Stomach (tissue), 4 donors: ENCODE data around the gene AMOTL2.

Experiments used
- EP300 ChIP-seq: sonication (generic); formaldehyde crosslinking; IDR thresholded peaks from one replicate; pipeline ENCODE4 v1.6.1; 2017; ENCODE audit warnings: antibody characterized with exemption
- POLR2A ChIP-seq, 4 donors: fragments of 450-650 bp; IDR thresholded peaks; one replicate each; pipeline ENCODE4 v1.6.1; 2016; ENCODE audit warnings: antibody characterized with exemption in 4 of 4, control low read depth in 2 of 4, mild to moderate bottlenecking in 1 of 4, moderate library complexity in 1 of 4
- POLR2AphosphoS5 ChIP-seq, 3 donors: sonication (generic); formaldehyde crosslinking; IDR thresholded peaks; one replicate each; pipeline ENCODE4 v1.6.1; 2016; ENCODE audit warnings: antibody characterized with exemption in 3 of 3
- TF ChIP-seq, protein P1 (sequence below), 7 experiments: fragments of 450-650 bp in 4 of 7; fragments of 200-600 bp in 3 of 7; sonication (generic) in 3 of 7; IDR thresholded peaks; one replicate each; pipeline ENCODE4 v1.5.1; 2016 to 2019; ENCODE audit warnings: antibody characterized with exemption in 7 of 7, control low read depth in 2 of 7, mild to moderate bottlenecking in 1 of 7

DNA sequence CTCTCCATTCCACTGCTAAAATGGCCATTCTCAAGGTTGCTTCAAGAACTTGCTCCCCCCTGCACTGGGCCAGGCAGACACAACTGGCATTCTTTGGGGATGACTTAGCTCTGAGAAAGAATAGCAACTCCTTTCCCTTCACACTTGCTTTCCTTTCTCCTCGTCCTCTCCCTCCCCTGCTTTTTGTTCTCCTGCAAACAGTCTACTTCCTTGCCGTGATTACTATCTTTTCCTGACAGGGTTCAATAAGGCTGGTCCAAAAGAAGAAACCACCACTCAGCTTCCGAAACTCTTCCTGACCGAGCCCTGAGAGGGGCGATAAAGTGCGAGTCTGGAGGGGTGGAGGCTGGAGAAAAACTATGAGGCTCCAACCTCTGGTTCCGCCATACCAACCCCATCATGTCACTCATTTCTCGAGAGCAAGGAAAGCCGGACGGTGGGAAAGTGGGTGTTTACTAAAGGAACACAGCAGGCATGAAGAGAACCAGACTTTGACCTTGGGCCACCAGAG, 5.0 kb downstream of the AMOTL2 start:
- TF ChIP-seq, protein P1, sequence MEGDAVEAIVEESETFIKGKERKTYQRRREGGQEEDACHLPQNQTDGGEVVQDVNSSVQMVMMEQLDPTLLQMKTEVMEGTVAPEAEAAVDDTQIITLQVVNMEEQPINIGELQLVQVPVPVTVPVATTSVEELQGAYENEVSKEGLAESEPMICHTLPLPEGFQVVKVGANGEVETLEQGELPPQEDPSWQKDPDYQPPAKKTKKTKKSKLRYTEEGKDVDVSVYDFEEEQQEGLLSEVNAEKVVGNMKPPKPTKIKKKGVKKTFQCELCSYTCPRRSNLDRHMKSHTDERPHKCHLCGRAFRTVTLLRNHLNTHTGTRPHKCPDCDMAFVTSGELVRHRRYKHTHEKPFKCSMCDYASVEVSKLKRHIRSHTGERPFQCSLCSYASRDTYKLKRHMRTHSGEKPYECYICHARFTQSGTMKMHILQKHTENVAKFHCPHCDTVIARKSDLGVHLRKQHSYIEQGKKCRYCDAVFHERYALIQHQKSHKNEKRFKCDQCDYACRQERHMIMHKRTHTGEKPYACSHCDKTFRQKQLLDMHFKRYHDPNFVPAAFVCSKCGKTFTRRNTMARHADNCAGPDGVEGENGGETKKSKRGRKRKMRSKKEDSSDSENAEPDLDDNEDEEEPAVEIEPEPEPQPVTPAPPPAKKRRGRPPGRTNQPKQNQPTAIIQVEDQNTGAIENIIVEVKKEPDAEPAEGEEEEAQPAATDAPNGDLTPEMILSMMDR (IDR thresholded peaks at IDR 0.05) = no peak
- TF ChIP-seq POLR2A (IDR thresholded peaks at IDR 0.05) (no peak), EP300 (no peak), POLR2AphosphoS5 (IDR thresholded peaks at IDR 0.05) (no peak)
